ACC112 (cell line): ENCODE data around the gene FASN.

Experiments
- H2AFZ ChIP-seq: fragments of 200-600 bp; sonication (generic); one replicate; pipeline ENCODE4 v1.6.0; 2017; ENCODE audit warnings: antibody characterized with exemption, low read length; ENCODE audit not compliant: unreplicated experiment
- H3K27ac ChIP-seq: fragments of 200-600 bp; sonication (generic); 2 replicates; pipeline ENCODE4 v1.5.1; 2014; ENCODE audit warnings: low read depth, mild to moderate bottlenecking, antibody characterized with exemption, low read length, moderate library complexity
- H3K27me3 ChIP-seq: fragments of 200-600 bp; sonication (generic); 2 replicates; pipeline ENCODE4 v1.6.1; 2014; ENCODE audit warnings: mild to moderate bottlenecking, antibody characterized with exemption, low read length, moderate library complexity, mixed read lengths; ENCODE audit not compliant: insufficient read depth
- H3K36me3 ChIP-seq: fragments of 200-600 bp; sonication (generic); 2 replicates; pipeline ENCODE4 v1.6.1; 2016; ENCODE audit warnings: mild to moderate bottlenecking, antibody characterized with exemption, low read length, moderate library complexity, mixed read lengths; ENCODE audit not compliant: insufficient read depth
- H3K4me1 ChIP-seq: fragments of 200-600 bp; sonication (generic); one replicate; pipeline ENCODE4 v1.6.1; 2016; ENCODE audit warnings: low read length, mixed read lengths; ENCODE audit not compliant: insufficient read depth, unreplicated experiment, control insufficient read depth
- H3K4me3 ChIP-seq: fragments of 200-600 bp; sonication (generic); 2 replicates; pipeline ENCODE4 v1.5.1; 2014; ENCODE audit warnings: mild to moderate bottlenecking, low read depth, low read length
- H3K79me2 ChIP-seq: fragments of 200-600 bp; sonication (generic); one replicate; pipeline ENCODE4 v1.6.0; 2016; ENCODE audit warnings: low read length; ENCODE audit not compliant: control insufficient read depth, unreplicated experiment, insufficient read depth

Gene FASN

GRCh38 chr17:82035488-82035887 is 62.5 kb downstream of the FASN start:
- Histone ChIP-seq H3K27ac (no peak overlapping the region), H3K4me3 (no peak overlapping the region), H3K4me1 (peaks cover 7% of the 10 kb centered on the region), H3K36me3 (no peaks in the 10 kb centered on the region), H2AFZ (no peak overlapping the region), H3K27me3 (no peaks in the 10 kb centered on the region), H3K79me2 (no peaks in the 10 kb centered on the region)

DNA sequence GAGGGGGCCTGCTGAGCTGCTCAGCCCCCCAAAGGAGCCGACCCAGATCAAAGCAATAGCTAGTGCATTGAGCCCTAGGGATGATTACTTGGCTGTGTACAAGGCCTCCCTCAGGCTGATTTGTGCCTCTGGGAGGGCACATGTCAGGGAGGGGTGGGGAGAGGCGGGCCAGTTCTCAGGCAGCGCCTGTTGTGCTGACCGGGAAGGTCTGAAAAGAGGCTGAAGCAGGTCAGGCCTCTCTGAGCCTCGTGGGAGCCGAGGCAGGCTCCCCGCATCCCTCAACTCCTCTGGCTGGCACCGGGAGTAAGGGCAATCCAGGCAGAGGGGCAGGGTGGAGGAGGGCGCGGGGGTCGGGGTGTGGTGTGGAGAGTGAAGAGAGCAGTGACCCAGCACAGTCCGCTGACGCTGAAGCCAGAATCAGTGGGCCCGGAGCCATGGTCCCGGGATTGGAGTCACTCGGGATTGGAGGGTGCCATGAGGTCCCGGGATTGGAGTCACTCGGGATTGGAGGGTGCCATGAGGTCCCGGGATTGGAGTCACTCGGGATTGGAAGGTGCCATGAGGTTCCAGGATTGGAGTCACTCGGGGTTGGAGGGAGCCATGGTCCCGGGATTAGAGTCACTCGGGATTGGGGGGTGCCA is 63.5 kb downstream of the FASN start:
- Histone ChIP-seq H3K27ac (no peak overlapping the region), H3K79me2 (no peaks in the 10 kb centered on the region)

DNA sequence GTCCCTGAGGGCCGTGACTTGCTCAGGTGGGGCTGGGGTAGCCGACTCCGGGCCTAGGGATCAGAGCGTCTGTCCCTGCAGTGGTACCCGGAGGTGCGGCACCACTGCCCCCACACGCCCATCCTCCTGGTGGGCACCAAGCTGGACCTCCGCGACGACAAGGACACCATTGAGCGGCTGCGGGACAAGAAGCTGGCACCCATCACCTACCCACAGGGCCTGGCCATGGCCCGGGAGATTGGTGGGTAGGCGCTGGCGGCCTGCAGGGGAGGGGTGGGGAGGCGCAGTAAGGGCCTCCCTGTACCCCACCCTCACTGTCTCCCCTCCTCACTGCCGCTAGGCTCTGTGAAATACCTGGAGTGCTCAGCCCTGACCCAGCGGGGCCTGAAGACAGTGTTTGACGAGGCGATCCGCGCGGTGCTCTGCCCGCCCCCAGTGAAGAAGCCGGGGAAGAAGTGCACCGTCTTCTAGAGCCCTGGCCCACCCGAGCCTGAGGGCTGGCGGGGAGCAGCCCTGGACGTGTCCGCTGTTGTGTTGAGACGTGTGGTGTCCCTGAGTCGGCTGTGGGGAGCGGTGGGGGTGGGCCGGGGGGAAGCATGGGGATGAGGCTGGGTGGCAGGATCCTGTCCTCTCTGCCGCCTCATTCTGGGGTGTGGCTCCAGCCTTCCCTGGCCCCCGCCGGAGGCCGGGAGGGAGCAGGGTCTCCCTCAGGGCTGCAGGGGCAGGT is 64.5 kb downstream of the FASN start:
- H3K36me3 ChIP-seq = no peaks in the 10 kb centered on the region
- no peak overlapping the region for H3K4me3 ChIP-seq
- H2AFZ ChIP-seq = no peak overlapping the region
- H3K79me2 ChIP-seq = no peaks in the 10 kb centered on the region
- peaks cover 7% of the 10 kb centered on the region for H3K4me1 ChIP-seq
- no peaks in the 10 kb centered on the region for H3K27me3 ChIP-seq
- no peak overlapping the region for H3K27ac ChIP-seq

More for the DNA sequence above, 63.5 kb downstream of the FASN start:
- no peak overlapping the region for H3K4me3 ChIP-seq
- peaks cover 7% of the 10 kb centered on the region for H3K4me1 ChIP-seq
- no peaks in the 10 kb centered on the region for H3K36me3 ChIP-seq
- H3K27me3 ChIP-seq = no peaks in the 10 kb centered on the region
- H2AFZ ChIP-seq = no peak overlapping the region

DNA sequence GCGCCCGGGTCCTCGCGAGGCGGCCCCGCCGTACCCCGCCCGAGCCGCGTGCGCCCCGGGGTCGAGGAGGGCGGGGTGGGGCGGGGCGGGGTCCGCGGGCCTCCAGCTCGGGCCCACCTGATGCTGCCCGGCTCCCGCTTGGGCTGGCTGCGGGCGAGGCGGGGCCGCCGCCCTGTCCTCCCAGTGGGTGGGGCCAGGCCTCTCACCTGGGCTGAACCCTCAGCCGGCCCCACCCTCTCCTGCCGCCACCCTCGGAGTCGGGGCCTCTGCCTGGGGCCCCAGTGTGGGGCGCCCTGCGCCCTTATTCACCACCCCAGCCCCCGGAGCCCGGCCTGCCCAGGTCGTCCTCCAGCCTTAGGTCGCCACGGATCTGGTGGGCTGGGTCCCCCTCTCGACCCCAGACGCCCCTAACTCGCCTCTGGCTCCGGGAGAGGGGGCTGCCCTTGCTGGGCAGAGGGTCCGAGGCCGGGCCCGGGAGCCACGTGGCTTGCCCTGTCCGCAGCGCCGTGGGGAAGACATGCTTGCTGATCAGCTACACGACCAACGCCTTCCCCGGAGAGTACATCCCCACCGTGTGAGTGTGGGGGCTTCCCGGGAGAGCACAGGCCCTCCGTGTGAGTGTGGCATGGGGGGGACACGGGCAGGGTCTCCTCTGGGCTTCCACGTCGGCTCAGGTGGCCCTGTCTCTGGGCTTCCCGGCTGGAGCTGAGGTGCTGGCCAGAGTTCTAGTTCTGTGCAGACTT is 66.0 kb downstream of the FASN start:
- Histone ChIP-seq H3K4me3 (peak overlapping the region; percentile 74), H3K27ac (no peak overlapping the region), H3K36me3 (no peaks in the 10 kb centered on the region), H2AFZ (no peak overlapping the region), H3K27me3 (no peaks in the 10 kb centered on the region), H3K79me2 (no peaks in the 10 kb centered on the region), H3K4me1 (peaks cover 7% of the 10 kb centered on the region)

DNA sequence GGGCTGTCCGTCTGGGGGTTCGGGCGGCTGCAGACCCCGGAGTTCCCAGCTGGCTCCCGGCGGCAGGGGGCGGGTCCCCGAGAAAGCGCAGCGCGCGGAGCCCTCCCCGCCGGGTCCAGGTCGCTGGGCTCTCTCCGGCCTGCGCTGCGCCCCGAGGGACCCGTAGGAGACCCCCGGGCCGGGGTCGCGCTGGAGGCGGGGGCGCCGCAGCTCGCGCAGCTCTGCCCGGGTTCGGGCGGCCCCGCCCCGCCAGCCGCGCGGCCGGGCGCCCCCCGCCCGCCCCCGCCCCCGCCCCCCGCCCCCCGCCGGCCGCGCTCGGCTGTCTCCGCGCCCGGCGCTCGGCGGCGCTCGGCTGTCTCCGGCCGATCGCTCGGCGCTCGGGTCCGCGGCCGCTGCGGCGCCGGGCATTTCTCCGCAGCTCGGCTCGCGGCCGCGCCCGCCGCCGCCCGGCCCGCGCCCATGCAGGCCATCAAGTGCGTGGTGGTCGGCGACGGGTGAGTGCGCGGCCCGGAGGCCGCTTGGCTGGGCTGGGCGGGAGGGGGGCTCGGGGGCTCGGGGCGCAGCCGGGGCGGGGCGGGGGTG is 66.6 kb downstream of the FASN start, which contains the start of gene RAC3:
Gene RAC3, plus strand, starts transcription at position 376 of the 582 bp plus-strand sequence. Its CDS starts 84 bp downstream, at position 460.
- H3K4me3 ChIP-seq = peak within 1 kb of the TSS; percentile 74
- H2AFZ ChIP-seq = peak within 1 kb of the TSS; percentile 33
- H3K36me3 ChIP-seq = no peaks in the 10 kb centered on the region

DNA sequence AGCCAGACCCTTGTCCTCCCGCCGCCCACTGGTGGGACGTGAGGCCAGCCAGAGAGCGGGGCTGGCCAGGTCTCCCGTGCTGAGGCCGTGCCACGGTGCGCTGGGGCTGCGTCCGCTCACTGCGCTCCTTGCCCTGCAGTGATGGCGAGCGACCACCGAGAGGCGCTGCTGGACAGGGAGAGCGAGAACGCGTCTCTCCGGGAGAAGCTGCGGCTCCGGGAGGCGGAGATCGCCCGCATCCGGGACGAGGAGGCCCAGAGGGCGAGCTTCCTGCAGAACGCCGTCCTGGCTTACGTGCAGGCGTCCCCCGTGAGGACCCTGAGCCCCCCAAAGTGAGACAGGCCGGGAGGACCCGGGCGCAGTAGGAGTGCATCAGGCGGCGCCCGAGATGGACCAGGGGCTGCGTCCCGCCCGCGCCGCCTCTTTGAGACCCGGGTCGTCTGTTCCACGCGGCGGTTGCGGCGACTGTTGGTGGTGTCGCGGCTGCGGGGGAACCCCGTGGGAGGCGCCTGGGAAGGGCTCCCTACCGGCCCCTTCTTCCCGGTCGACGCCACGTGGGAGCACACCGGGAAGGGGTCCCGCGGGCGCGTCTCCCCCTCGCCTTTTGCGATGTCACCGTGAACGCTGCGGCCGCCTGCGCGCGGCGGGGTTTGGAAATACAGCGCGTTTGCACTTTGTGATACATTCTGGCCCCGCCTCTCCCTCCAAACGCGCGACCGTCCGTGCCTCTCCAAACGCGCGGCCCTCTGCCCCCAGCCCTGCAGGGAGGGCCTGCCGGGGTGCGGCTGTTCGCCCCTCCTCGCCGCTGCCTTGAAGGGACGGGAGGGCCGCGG is 67.3 kb downstream of the FASN start:
- Histone ChIP-seq H3K4me3 (peak overlapping the region; percentile 65), H3K36me3 (no peaks in the 10 kb centered on the region), H2AFZ (peak overlapping the region; percentile 33), H3K79me2 (no peaks in the 10 kb centered on the region), H3K27me3 (no peaks in the 10 kb centered on the region), H3K27ac (no peak overlapping the region), H3K4me1 (peaks cover 3% of the 10 kb centered on the region)

More for the DNA sequence above, 66.6 kb downstream of the FASN start, which contains the start of gene RAC3:
- H3K27ac ChIP-seq = no peak within 1 kb of the TSS
- no peaks in the 10 kb centered on the region for H3K79me2 ChIP-seq
- peaks cover 4% of the 10 kb centered on the region for H3K4me1 ChIP-seq
- H3K27me3 ChIP-seq = no peaks in the 10 kb centered on the region

DNA sequence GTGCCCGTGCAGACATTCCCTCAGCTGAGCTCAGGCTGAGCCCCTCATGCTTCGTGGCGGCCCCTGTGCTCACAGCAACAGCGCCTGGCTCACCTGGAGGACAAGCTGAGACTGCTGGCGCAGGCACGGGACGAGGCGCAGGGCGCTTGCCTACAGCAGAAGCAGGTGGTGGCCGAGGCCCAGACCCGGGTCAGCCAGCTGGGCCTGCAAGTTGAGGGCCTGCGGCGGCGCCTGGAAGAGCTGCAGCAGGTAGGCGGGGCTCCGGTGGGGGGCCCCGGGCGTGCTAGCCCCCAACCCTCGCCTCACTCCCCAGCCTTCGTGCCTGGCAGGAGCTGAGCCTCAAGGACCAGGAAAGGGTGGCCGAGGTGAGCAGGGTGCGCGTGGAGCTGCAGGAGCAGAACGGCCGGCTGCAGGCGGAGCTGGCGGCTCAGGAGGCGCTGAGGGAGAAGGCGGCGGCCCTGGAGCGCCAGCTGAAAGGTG is 68.0 kb downstream of the FASN start:
- H3K27me3 ChIP-seq = no peaks in the 10 kb centered on the region
- H3K4me1 ChIP-seq = peaks cover 3% of the 10 kb centered on the region
- no peak overlapping the region for H3K27ac ChIP-seq
- H3K4me3 ChIP-seq = no peak overlapping the region
- no peak overlapping the region for H2AFZ ChIP-seq
- H3K79me2 ChIP-seq = no peaks in the 10 kb centered on the region
- no peaks in the 10 kb centered on the region for H3K36me3 ChIP-seq

DNA sequence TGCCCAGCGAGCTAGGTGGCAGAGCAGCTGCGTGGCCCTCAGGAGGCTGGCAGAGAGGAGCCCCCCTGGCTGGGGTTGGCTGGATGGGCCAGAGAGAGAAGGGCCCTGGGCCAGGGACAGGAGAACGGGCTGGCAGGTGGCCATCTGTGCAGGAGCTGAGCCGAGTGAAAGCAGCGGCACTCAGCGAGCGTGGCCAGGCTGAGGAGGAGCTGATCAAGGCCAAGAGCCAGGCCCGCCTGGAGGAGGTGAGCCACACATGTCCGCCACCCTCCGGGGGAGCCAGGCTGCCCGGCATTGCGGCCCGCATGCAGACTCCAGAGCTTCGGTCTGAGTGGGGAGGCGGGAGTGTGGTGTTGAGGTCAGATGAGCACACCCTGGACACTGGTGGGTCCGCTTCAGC is 68.6 kb downstream of the FASN start:
- Histone ChIP-seq H3K4me1 (peaks cover 4% of the 10 kb centered on the region), H3K27me3 (no peaks in the 10 kb centered on the region), H3K4me3 (no peak overlapping the region), H2AFZ (no peak overlapping the region), H3K27ac (no peak overlapping the region), H3K36me3 (no peaks in the 10 kb centered on the region), H3K79me2 (no peaks in the 10 kb centered on the region)

DNA sequence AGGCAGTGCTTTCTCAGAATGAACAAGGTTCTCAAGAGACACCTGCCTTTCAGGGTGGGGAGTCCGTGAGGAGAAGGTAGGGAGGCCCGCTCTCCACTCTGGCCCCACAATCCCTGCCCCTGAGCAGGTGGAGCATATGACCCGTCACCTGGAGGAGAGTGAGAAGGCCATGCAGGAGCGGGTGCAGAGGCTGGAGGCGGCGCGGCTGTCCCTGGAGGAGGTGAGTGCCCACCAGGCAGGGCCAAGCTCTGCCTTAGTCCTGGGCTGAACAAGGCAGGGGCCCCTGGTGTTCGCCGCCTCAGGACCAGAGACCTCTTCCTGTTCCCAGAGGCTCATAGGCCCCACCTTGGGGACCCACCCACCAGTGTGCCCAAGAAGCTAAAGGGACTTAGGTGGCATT is 69.1 kb downstream of the FASN start:
- Histone ChIP-seq H3K4me3 (no peak overlapping the region), H3K4me1 (peaks cover 8% of the 10 kb centered on the region), H3K27ac (no peak overlapping the region), H3K27me3 (no peaks in the 10 kb centered on the region), H3K36me3 (no peaks in the 10 kb centered on the region), H2AFZ (no peak overlapping the region), H3K79me2 (no peaks in the 10 kb centered on the region)
